Stimulated activated naive CD8-positive, alpha-beta T cell treated with anti-CD3 and anti-CD28 coated beads, Interleukin-15, Interleukin-2, amounts not matched to agents 100 ng/mL and 50 ng/mL, for 24 hours (primary cell): Measurements from ENCODE around the gene POLR1A.
A peak's percentile ranks its signal among the peaks of the same experiment; 100 is the strongest.

ENCODE experiments used
- H3K27ac Mint-ChIP-seq: one replicate; pipeline ENCODE4 v1.8.0; 2021; ENCODE audit warnings: mild to moderate bottlenecking, mixed read lengths
- H3K27me3 Mint-ChIP-seq: one replicate; pipeline ENCODE4 v1.8.0; 2021; ENCODE audit warnings: mixed read lengths
- H3K36me3 Mint-ChIP-seq: one replicate; pipeline ENCODE4 v1.8.0; 2021; ENCODE audit warnings: low read depth, mixed read lengths
- H3K4me1 Mint-ChIP-seq: one replicate; pipeline ENCODE4 v1.8.0; 2021; ENCODE audit warnings: low read depth, mixed read lengths
- H3K4me3 Mint-ChIP-seq: one replicate; pipeline ENCODE4 v1.8.0; 2021; ENCODE audit warnings: mild to moderate bottlenecking, mixed read lengths
- H3K9me3 Mint-ChIP-seq: one replicate; pipeline ENCODE4 v1.8.0; 2021; ENCODE audit warnings: mixed read lengths

Gene POLR1A

DNA sequence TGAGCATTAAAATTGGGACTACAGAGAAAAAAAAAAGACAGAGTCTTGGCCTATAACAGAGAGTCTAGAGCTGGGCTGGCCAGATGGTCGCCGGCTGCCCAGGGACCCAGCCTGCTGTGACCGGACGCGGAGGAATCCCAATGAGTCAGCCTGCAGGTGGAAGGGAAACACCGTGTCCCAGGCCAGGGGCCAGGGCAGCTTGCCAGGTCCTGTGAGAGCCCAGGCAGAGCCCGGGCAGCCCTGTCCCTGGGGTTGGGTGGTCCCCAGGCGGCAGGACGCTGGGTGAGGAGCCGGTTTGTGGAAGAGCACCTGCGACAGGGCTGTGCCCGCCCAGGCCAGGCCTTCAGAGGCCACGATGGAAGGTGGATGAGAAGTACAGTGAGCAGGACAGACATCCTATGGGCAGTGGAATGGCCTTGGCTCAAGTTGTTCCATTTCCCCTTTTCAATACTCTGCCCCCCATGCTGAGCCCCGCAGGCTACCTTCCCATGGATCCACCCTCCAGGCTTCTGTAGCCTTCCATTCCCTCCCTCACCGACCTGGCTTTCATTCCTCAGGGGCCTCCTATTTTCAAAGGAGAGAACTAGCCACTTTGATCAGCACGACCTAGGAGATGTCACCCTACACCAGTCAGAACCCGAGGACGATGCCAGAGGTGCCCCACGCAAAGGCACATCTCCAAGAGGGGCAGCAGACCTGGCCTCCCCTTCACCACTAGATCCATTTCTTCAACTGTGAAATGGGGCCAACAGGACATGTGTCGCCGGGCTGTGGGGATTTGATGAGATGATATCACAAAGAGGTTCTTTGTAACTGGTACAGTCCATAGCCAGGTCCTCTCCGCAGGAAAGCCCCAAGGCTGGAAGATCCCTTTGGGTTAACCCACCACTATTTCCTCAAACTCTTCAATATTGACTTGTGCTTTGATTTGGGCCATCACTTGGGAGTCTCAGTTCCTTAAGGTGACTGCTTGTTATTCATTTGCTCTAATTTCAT, 87.5 kb downstream of the POLR1A start:
- H3K9me3 Mint-ChIP-seq: peaks cover 12% of the 10 kb centered on the region
- no peaks in the 10 kb centered on the region for H3K27me3 Mint-ChIP-seq
- peaks cover 24% of the 10 kb centered on the region for H3K4me1 Mint-ChIP-seq
- H3K27ac Mint-ChIP-seq: peak overlapping the region; percentile 16
- no peak overlapping the region for H3K4me3 Mint-ChIP-seq
- peaks cover 4% of the 10 kb centered on the region for H3K36me3 Mint-ChIP-seq

DNA sequence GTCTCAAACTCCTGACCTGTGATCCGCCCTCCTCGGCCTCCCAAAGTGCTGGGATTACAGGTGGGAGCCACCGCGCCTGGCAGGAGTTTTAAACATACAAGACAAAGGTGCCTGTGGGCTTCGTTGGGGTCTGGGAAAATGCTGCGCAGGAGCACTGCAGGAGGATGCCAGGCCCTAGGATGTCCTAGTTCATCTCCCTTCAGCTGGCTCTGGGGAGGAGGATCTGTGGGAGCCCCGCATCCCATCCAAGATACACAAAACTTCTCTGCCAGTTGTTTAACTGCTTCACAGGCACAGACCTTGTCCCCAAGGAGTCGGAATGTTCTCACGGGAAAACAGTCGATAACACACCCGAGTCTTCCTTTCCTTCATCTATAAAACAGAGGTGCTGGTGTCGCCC, 89.1 kb downstream of the POLR1A start:
- no peaks in the 10 kb centered on the region for H3K27me3 Mint-ChIP-seq
- H3K27ac Mint-ChIP-seq: peak overlapping the region; percentile 45
- H3K4me1 Mint-ChIP-seq: peaks cover 20% of the 10 kb centered on the region
- peaks cover 12% of the 10 kb centered on the region for H3K9me3 Mint-ChIP-seq
- no peak overlapping the region for H3K4me3 Mint-ChIP-seq
- H3K36me3 Mint-ChIP-seq: no peaks in the 10 kb centered on the region

DNA sequence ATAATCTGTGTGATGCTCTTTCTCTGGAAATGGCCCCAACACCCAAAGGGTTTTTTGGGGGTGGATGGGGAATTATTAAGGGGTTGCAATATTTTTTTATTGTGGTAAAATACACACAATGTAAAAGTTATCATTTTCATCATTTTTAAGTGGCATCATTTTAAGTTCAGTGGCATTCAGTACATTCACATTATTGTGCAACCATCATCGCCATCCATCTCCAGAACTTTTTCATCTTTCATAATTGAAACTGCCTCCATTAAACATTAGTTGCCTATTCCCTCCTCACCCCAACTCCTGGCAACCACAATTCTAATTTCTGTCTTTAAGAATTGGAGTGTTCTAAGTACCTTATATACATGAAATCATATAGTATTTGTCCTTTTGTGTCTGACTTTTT, 90.0 kb downstream of the POLR1A start:
- peaks cover 12% of the 10 kb centered on the region for H3K9me3 Mint-ChIP-seq
- no peak overlapping the region for H3K4me3 Mint-ChIP-seq
- peaks cover 20% of the 10 kb centered on the region for H3K4me1 Mint-ChIP-seq
- H3K27ac Mint-ChIP-seq: no peak overlapping the region
- no peaks in the 10 kb centered on the region for H3K36me3 Mint-ChIP-seq
- no peaks in the 10 kb centered on the region for H3K27me3 Mint-ChIP-seq

DNA sequence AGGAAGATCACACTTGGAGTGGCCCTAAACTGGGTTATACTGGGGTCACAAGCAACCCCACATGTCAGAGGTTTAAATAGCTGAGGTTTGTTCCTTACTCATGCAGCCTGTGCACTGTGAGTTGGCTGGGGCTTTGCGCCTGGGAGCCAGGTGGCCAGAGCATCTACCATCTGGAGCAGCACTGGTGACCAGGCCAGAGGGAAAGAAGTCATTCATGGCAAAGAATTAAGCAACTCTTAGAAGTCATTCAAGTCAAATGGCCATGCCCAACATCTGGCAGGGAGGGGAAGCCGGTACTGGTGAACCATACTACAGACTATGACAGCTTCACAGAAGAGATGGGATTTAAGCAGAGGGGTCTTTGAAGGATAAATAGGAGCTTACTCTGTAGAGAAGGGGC, 90.7 kb downstream of the POLR1A start:
- Mint-ChIP-seq H3K9me3 (peaks cover 12% of the 10 kb centered on the region), H3K36me3 (no peaks in the 10 kb centered on the region), H3K27me3 (no peaks in the 10 kb centered on the region), H3K4me1 (peaks cover 20% of the 10 kb centered on the region), H3K27ac (no peak overlapping the region), H3K4me3 (no peak overlapping the region)

DNA sequence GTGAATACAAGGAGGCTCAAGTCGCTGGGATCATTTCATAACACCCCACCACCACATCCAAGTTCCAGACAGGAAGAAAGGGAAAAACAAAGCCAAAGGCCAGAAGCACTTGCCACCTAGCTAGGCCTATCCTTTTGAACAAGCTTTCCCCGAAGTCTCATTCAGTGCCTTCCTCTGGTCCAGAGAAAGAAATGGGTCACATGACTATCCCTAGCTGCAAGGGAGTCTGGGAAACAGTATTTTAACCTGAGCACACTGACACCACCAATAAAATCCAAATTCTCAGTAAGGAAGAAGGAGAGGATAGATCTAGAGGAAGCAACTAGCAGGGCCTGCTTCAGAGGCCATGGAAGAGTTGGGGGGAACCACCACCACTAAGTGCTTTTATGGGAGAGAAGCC, 91.2 kb downstream of the POLR1A start:
- peaks cover 12% of the 10 kb centered on the region for H3K9me3 Mint-ChIP-seq
- peaks cover 20% of the 10 kb centered on the region for H3K4me1 Mint-ChIP-seq
- H3K36me3 Mint-ChIP-seq: no peaks in the 10 kb centered on the region
- no peak overlapping the region for H3K4me3 Mint-ChIP-seq
- no peaks in the 10 kb centered on the region for H3K27me3 Mint-ChIP-seq
- no peak overlapping the region for H3K27ac Mint-ChIP-seq

DNA sequence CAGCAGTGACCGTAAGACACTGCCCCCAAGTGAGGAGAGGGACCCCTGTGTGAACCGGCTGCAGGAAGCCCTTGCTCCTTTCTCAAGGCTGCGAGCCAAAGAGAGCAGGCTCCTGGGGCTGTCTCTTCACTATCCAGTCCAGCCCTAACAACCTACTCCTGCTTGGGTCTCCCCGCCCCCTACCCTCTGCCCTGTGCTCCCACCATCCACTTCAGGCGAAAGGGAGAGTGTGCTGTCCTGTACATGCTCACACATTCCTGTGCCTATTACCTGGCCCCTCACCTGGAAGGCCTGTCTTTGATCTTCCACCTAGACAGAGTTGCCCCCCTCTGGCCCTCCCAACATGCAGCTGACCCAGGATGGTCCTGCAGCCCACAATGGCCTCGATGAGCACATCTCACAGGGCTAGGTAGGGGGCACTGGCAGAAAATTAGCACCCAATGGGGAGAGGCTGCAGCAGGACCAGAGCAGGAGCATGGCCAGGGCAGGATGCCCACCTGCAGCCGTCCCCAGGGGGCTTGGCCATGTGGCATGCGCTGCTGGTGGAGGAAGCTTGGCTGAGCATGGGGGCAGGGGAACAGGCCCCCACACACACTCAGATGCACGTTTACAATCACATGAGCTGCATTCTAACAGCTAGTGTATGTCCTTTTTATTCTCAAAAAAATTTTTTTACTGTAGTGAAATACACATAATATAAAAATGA, 93.5 kb downstream of the POLR1A start:
- H3K4me3 Mint-ChIP-seq: no peak overlapping the region
- H3K27me3 Mint-ChIP-seq: no peaks in the 10 kb centered on the region
- peaks cover 12% of the 10 kb centered on the region for H3K9me3 Mint-ChIP-seq
- peak overlapping the region; percentile 16 for H3K27ac Mint-ChIP-seq
- H3K4me1 Mint-ChIP-seq: peaks cover 8% of the 10 kb centered on the region
- no peaks in the 10 kb centered on the region for H3K36me3 Mint-ChIP-seq

DNA sequence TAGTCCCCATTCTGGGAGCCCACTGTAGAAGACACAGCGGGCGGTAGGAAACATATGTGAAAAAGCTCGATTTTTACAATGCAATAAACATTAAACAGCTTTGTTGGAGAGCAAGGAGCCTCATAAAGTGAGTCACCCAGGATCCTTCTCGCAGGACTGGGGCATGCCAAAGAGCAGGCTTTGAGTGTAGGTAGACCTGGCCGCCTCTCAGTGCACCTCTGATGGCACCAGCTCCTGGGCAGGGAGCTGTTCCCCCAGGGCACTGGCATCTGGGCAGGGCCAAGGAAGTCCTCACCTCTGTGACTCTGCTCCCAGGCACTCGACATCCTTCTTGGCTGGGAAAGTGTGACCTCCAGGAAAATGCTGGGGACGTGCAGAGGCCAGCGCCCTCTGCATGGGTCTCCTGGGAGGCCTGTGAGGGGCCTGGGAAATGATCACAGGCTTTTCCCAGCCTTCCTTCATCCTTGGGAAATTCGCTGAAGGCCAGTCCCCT, 94.2 kb downstream of the POLR1A start:
- no peak overlapping the region for H3K4me3 Mint-ChIP-seq
- H3K36me3 Mint-ChIP-seq: no peaks in the 10 kb centered on the region
- H3K4me1 Mint-ChIP-seq: peaks cover 5% of the 10 kb centered on the region
- no peak overlapping the region for H3K27ac Mint-ChIP-seq
- no peaks in the 10 kb centered on the region for H3K27me3 Mint-ChIP-seq
- H3K9me3 Mint-ChIP-seq: peaks cover 12% of the 10 kb centered on the region

DNA sequence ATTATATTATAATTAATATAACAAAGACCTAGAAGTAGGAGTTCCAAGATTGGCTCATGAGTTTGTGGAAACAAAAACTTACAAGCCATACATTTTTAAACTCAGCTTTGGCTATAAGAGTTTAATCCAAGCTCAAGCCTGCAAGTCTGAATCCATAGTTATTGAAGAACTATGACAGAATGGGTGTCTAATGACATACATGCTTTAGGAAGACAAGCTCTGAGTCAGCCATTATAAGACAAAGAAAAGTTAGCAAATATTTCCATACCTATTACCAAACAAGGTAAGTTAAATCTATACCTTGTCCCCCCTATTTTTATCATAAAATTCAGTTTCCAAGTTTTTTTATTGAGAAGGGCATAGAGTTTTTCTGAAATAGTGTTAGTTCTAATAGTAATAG, 95.6 kb downstream of the POLR1A start:
- Mint-ChIP-seq H3K9me3 (peaks cover 12% of the 10 kb centered on the region), H3K27ac (no peak overlapping the region), H3K4me1 (peaks cover 4% of the 10 kb centered on the region), H3K4me3 (no peak overlapping the region), H3K27me3 (no peaks in the 10 kb centered on the region), H3K36me3 (no peaks in the 10 kb centered on the region)

DNA sequence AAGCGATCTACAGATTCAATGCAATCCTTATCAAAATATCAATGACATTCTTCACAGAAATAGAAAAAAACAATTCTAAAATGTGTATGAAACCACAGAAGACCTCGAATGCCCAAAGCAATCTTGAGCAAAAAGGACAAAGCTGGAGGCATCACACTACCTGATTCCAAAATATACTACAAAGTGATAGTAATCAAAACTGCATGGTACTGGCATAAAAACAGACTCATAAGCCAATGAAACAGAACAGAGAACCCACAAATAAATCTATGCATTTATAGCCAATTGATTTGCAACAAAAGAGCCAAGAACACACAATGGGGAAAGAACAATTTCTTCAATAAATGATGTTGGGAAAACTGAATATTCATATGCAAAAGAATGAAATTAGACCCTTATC, 99.2 kb downstream of the POLR1A start:
- H3K9me3 Mint-ChIP-seq: no peaks in the 10 kb centered on the region
- no peak overlapping the region for H3K27ac Mint-ChIP-seq
- no peaks in the 10 kb centered on the region for H3K36me3 Mint-ChIP-seq
- H3K4me3 Mint-ChIP-seq: no peak overlapping the region
- no peaks in the 10 kb centered on the region for H3K27me3 Mint-ChIP-seq
- peaks cover 4% of the 10 kb centered on the region for H3K4me1 Mint-ChIP-seq

DNA sequence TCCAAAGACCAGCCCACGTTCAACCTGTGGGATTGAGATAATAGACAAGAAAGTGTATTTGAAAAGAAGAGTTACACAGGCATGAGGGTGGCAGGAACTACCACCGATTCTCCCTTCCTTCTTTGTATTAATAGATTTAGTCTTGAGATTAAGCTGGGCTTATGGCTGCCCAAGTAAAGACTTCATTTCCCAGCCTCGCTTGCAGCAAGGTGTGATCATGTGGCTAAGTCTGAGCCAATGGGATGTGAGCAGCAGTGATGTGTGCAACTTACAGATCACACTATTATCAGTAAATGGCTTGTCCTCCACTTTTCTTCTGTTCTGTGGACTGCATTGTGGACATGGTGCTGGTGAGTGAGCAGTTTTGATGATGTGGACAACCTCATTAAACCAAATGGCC, 101.7 kb downstream of the POLR1A start:
- Mint-ChIP-seq H3K4me3 (no peak overlapping the region), H3K36me3 (no peaks in the 10 kb centered on the region), H3K4me1 (peaks cover 26% of the 10 kb centered on the region), H3K27me3 (no peaks in the 10 kb centered on the region), H3K9me3 (peaks cover 3% of the 10 kb centered on the region), H3K27ac (no peak overlapping the region)

DNA sequence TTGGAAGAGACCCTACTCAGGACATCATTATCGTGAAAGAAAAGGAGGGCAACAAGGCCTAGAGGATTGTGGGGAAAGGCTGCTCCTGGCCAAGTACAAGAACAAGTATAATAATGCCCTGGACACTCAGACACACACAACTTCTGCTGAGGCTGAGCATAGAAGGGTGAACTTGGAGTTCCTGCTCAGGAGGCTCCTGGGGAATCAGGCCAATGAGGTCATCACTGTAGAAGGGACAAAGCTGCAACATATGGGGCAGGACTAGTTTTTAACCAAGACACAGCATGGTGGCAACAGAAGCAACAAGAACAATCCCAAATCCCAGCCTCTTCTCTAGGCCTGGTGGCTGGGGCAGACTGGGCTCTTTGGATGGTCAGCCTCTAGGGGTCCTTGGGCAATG, 102.6 kb downstream of the POLR1A start:
- no peak overlapping the region for H3K4me3 Mint-ChIP-seq

DNA sequence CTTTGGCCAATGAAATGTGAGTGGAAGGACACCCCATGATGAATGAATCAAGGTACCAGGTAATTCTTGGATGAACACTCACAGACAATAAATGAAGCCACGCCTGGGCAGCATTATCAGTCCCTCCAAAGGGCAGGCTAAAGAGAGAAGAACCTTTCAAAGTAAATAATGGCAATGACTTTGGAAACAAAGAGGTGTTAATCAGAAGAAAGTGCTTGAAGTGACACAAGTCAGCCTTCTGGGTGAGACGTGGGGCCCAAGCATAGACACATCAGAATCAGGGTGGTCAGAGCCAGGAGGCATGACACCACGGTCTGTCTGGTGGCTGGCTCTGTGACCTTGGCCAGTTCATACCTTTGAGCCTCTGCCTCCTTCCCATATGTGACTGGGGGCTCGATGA, 103.3 kb downstream of the POLR1A start:
- Mint-ChIP-seq H3K27ac (no peak overlapping the region), H3K36me3 (no peaks in the 10 kb centered on the region), H3K4me1 (peaks cover 42% of the 10 kb centered on the region), H3K4me3 (no peak overlapping the region), H3K27me3 (no peaks in the 10 kb centered on the region), H3K9me3 (peaks cover 3% of the 10 kb centered on the region)

More for the DNA sequence above, 102.6 kb downstream of the POLR1A start:
- H3K4me1 Mint-ChIP-seq: peaks cover 35% of the 10 kb centered on the region
- H3K27me3 Mint-ChIP-seq: no peaks in the 10 kb centered on the region
- H3K9me3 Mint-ChIP-seq: peaks cover 3% of the 10 kb centered on the region
- H3K36me3 Mint-ChIP-seq: no peaks in the 10 kb centered on the region
- no peak overlapping the region for H3K27ac Mint-ChIP-seq

DNA sequence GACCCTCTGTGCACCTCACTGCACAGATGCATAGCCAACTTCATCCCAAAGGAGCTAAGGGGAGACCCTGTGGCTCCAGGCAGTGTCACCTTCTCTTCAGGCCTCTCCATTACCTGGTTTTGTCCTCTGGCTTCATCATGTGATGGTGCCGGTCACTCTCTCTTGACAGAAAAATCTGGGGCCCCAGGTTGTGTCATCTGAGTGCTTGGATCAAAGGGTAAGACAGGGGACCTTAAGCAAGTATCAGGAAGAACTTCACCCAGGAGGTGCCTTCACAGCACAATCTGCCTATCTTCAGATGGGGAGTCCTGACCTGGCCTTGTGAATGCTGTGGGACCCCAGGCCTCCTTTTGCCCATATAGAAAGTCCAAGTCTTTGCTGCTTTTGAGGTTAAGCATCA, 104.4 kb downstream of the POLR1A start:
- Mint-ChIP-seq H3K27me3 (no peaks in the 10 kb centered on the region), H3K4me3 (no peak overlapping the region), H3K27ac (no peak overlapping the region), H3K9me3 (peaks cover 3% of the 10 kb centered on the region), H3K4me1 (peaks cover 48% of the 10 kb centered on the region), H3K36me3 (no peaks in the 10 kb centered on the region)

DNA sequence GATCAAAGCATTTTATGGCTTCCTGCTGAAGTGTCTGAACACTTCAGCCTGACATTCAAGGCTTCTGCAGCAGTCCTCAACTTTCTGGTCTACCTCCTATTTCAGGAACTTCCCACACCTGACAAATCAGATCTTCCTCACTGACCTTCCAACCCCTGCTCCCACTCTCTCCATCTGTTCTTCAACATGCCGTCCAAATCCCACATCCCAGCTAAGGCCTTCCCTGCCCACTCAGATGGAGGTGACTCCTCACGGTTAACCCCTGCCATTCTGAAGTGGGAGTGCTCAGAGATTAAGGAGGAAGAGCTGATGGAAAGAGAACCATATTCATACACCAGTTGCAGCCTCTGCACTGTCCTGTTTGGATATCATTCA, 104.8 kb downstream of the POLR1A start:
- Mint-ChIP-seq H3K4me1 (peaks cover 50% of the 10 kb centered on the region), H3K4me3 (no peak overlapping the region), H3K27ac (peak overlapping the region; percentile 63), H3K9me3 (peaks cover 3% of the 10 kb centered on the region), H3K27me3 (no peaks in the 10 kb centered on the region), H3K36me3 (no peaks in the 10 kb centered on the region)
